Kidney epithelial cell (primary cell): ENCODE measurements around the gene CASKIN2. TPM values are rescaled to one million over a fixed set of nuclear protein-coding genes. Genes with fewer than 3 reads are reported as not detected.
A peak's percentile ranks its signal among the peaks of the same experiment; 100 is the strongest.

Experiments used
- DNase-seq: peaks from one replicate; pipeline ENCODE4 v3.0.0-alpha.2; 2010; ENCODE audit warnings: low read depth
- H3K27me3 ChIP-seq: 2 replicates; pipeline ENCODE4 v1.6.0; 2011; ENCODE audit warnings: low read length; ENCODE audit not compliant: control insufficient read depth, insufficient read depth
- H3K36me3 ChIP-seq: 2 replicates; pipeline ENCODE4 v1.5.1; 2011; ENCODE audit warnings: low read length; ENCODE audit not compliant: control insufficient read depth, insufficient read depth
- H3K4me3 ChIP-seq: 2 replicates; pipeline ENCODE4 v1.5.1; 2011; ENCODE audit warnings: low read depth, mild to moderate bottlenecking, control low read depth, low read length
- total RNA-seq: library from RNA; depleted of rRNA; stranded (reverse); fragments of >200 nt; gene quantifications from 2 replicates; pipeline ENCODE4 v1.2.3, GENCODE V29; 2015
- TF ChIP-seq, protein P1 (sequence below): IDR thresholded peaks from 2 replicates; pipeline ENCODE4 v1.5.1; 2011; ENCODE audit warnings: mild to moderate bottlenecking, moderate library complexity, low read length, control low read depth, inconsistent platforms; ENCODE audit not compliant: insufficient read depth, poor library complexity, severe bottlenecking

Gene CASKIN2
- total RNA-seq, 1 donor from 2014 or later = 14.7 TPM

DNA sequence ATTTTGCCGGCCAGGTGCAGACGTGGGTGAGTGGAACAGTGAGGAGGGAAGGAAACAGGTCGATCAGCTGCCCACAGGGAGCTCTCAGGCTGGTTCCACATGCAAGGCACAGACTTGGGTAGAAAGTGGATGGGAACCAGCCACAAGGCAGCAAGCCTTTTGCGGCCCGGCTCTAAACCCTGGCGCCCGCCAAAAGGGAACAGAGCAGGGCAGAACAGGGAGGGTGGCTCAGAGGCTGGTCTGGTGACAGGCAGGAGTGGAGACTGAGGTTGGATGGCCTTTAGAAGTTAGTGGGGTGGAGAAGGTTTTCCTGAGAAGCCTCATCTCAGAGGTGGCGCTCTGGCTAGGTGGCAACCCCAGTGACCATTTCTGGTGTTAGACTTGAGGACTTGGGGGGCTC, 20.5 kb upstream of the CASKIN2 start:
- Histone ChIP-seq H3K36me3 (no peaks in the 10 kb centered on the region), H3K4me3 (no peak overlapping the region), H3K27me3 (no peaks in the 10 kb centered on the region)
- TF ChIP-seq, protein P1, sequence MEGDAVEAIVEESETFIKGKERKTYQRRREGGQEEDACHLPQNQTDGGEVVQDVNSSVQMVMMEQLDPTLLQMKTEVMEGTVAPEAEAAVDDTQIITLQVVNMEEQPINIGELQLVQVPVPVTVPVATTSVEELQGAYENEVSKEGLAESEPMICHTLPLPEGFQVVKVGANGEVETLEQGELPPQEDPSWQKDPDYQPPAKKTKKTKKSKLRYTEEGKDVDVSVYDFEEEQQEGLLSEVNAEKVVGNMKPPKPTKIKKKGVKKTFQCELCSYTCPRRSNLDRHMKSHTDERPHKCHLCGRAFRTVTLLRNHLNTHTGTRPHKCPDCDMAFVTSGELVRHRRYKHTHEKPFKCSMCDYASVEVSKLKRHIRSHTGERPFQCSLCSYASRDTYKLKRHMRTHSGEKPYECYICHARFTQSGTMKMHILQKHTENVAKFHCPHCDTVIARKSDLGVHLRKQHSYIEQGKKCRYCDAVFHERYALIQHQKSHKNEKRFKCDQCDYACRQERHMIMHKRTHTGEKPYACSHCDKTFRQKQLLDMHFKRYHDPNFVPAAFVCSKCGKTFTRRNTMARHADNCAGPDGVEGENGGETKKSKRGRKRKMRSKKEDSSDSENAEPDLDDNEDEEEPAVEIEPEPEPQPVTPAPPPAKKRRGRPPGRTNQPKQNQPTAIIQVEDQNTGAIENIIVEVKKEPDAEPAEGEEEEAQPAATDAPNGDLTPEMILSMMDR = no peak
- DNase-seq = no peak

DNA sequence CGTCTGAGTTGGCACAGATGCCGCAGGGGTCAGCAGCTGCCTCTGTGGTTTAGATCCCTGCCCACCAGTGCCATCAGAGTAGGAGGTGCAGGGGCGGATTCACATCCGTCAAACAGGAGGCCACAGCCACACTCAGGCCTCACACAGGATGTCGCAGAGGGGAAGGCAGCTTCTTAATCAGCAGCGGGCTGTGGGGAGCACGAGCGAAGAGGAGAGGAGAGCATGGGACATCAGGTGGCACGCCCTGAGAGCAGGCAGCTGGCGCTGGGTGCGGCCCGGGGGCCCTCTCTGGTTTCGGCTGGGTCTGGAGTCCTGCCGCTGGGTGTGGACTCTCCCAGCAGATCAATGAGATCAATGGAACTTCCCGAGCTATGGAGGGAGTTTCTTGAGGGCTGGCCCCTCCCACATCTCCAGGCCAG, 19.8 kb upstream of the CASKIN2 start:
- no peaks in the 10 kb centered on the region for H3K36me3 ChIP-seq
- no peak for DNase-seq
- H3K27me3 ChIP-seq = no peaks in the 10 kb centered on the region
- no peak overlapping the region for H3K4me3 ChIP-seq
- TF ChIP-seq, protein P1 = no peak

DNA sequence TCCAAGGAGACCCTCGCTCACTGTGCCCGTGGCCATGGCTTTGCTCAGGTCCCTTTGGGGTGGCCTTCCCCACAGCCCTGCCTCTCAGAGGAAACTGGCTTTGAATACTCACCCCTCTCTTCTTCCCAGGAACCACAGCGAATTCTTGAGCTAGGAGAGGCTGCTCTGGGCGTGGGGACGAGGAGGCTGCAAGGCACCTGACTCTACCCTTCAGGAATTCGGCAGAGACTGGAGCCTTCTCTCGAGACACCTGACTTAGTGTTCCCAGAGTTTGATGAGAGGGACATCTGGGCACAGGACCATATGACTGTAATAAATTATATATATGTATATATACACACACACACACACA, 16.4 kb upstream of the CASKIN2 start:
- H3K4me3 ChIP-seq = no peak overlapping the region
- TF ChIP-seq, protein P1 = no peak
- DNase-seq = no peak
- H3K36me3 ChIP-seq = peaks cover 2% of the 10 kb centered on the region
- H3K27me3 ChIP-seq = peaks cover under 1% of the 10 kb centered on the region

DNA sequence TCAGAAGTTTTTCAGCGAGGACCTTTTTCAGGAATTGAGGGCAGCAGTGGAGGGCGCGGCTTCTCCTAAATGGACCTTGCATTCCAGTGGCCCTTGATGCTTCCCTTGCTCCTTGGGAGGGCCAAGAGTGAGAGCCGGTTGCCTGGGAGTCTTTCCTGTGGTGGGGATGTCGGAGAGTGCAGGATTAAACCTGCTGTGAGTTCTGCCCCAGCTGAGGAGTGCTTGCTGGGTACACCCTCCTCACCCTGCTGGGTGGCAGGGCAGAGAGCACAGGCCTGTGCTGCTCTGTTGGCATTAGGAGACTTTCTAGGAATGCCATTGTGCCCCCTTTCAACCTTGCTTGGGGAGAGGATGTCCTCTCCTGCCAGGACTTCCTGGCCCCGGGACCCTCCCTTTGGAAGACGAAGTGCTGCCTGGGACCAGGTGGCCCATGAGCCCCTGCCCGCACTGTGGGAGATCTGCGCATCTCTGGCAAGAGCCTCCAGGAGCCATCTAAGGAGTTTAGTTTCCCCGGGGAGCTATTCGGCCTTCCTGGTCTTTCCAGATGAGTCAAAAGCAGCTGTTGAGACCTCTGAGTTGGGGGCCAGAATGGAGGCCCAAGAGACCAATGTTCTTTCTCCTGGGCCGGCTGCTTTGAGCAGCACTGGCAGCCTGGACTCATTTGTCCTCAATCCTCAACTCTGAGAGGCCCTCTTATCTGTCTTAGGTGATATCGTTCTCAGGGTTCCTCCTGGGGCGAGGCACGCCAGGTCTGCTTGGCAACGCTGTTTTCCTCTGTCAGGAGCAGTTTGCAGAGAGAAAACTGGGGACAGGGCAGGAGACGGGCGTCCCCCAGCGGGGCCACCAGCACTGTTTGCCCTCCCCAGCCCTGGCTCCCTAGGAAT, 15.7 kb upstream of the CASKIN2 start:
- Histone ChIP-seq H3K36me3 (peaks cover 2% of the 10 kb centered on the region), H3K27me3 (peaks cover 5% of the 10 kb centered on the region)
- TF ChIP-seq, protein P1 = no peak

DNA sequence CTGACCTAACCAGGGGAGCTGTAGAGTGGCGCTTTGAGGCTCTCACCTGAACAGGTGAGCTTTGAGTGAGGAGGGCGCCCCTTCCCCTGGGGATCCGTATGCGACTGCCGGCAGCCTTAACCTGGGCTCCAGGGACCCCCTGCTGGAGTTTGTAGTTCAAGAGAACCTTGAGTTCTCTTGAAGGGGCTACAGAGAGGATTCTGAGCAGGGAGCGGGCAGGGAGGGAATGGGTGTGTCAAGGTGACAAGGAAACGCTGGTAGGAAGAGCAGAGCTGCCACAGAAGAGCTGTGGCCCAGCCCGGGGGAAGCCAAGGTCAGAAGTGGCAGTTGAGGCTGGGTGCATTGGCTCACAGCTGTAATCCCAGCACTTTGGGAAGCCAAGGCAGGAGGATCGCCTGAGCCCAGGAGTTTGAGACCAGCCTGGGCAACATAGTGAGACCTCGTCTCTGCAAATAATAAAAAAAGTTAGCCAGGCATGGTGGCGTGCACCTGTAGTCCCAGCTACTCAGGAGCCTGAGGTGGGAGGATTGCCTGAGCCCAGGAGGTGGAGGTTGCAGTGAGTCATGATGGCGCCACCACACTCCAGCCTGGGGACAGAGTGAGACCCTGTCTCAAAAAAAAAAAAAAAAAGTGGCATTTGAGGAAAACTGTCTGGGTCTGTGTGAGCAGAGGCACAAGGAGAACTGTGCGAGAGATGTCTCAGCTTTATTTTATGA, 11.4 kb upstream of the CASKIN2 start:
- TF ChIP-seq, protein P1 = no peak
- Histone ChIP-seq H3K27me3 (peaks cover 5% of the 10 kb centered on the region), H3K4me3 (peak overlapping the region; percentile 42), H3K36me3 (peaks cover 2% of the 10 kb centered on the region)
- DNase-seq = no peak

More for the DNA sequence above, 15.7 kb upstream of the CASKIN2 start:
- H3K4me3 ChIP-seq = no peak overlapping the region
- no peak for DNase-seq
